A673 (cell line): Measurements from ENCODE around the gene BRMS1L.

ENCODE experiments used
- CTCF ChIP-seq: fragments of 300-800, 200-600 bp; sonication (generic); conservative IDR thresholded peaks from 2 replicates; pipeline ENCODE4 v1.5.1; 2017; ENCODE audit warnings: low read depth, mild to moderate bottlenecking, antibody characterized with exemption, low read length, moderate library complexity, mixed read lengths
- EZH2 ChIP-seq: fragments of 200-600 bp; sonication (generic); IDR thresholded peaks from 2 replicates; pipeline ENCODE4 v1.6.1; 2017; ENCODE audit warnings: borderline replicate concordance, low read depth, mild to moderate bottlenecking, mixed read lengths, antibody characterized with exemption, low read length; ENCODE audit not compliant: poor library complexity, severe bottlenecking

GRCh38 chr14:35890308-35890707 is 64.2 kb downstream of the BRMS1L start:
- TF ChIP-seq CTCF (no peak), EZH2 (no peak)
